ENCODE measurements around the gene ADGRE1.

ADGRE1 gene

GRCh38 chr19:6963244-6963852, 76.0 kb downstream of the ADGRE1 start:
- no peak for DNase-seq

- DNase-seq = peak; percentile 57
Observed at GRCh38 chr19:6963937-6964336, 76.6 kb downstream of the ADGRE1 start.

GRCh38 chr19:6967967-6968366, 80.6 kb downstream of the ADGRE1 start:
- DNase-seq = no peak

GRCh38 chr19:6969490-6969889, 82.1 kb downstream of the ADGRE1 start:
- no peak for DNase-seq

GRCh38 chr19:6970021-6970420, 82.6 kb downstream of the ADGRE1 start:
- no peak for DNase-seq

GRCh38 chr19:6970443-6970842, 83.1 kb downstream of the ADGRE1 start:
- peak; percentile 31 for DNase-seq

GRCh38 chr19:6971366-6971765, 84.0 kb downstream of the ADGRE1 start:
- no peak for DNase-seq

- DNase-seq = no peak
Observed at GRCh38 chr19:6976197-6976596, 88.8 kb downstream of the ADGRE1 start.

- DNase-seq = no peak
Observed at GRCh38 chr19:6979399-6979798, 92.0 kb downstream of the ADGRE1 start.

- no peak for DNase-seq
Observed at GRCh38 chr19:6983448-6983847, 96.1 kb downstream of the ADGRE1 start.

GRCh38 chr19:6987850-6988249, 100.5 kb downstream of the ADGRE1 start:
- DNase-seq = no peak

- no peak for DNase-seq
Observed at GRCh38 chr19:6988257-6988656, 100.9 kb downstream of the ADGRE1 start.

All from activated CD4-positive, CD25-positive, alpha-beta regulatory T cell treated with anti-CD3 and anti-CD28 coated beads, Interleukin-2, amount 50 U/mL, for 72 hours (primary cell).